Left kidney (tissue), 2 donors: ENCODE measurements around the gene UNC5C. TPM values are rescaled to one million over a fixed set of nuclear protein-coding genes. Genes with fewer than 3 reads are reported as not detected.

Source experiments
- DNase-seq: peaks from one replicate; pipeline ENCODE4 v3.0.0-alpha.2; 2013
- polyA plus RNA-seq: library from polyadenylated mRNA; unstranded; fragments of 120-200 nt; gene quantifications from one replicate; pipeline ENCODE4 v1.2.1, GENCODE V29; 2013; ENCODE audit not compliant: insufficient read length

The UNC5C gene
- polyA plus RNA-seq, 1 donor = 44.7 TPM

- DNase-seq = no peak
These were observed 150.6 kb downstream of the UNC5C start for GRCh38 chr4:95398217-95398616.

DNA sequence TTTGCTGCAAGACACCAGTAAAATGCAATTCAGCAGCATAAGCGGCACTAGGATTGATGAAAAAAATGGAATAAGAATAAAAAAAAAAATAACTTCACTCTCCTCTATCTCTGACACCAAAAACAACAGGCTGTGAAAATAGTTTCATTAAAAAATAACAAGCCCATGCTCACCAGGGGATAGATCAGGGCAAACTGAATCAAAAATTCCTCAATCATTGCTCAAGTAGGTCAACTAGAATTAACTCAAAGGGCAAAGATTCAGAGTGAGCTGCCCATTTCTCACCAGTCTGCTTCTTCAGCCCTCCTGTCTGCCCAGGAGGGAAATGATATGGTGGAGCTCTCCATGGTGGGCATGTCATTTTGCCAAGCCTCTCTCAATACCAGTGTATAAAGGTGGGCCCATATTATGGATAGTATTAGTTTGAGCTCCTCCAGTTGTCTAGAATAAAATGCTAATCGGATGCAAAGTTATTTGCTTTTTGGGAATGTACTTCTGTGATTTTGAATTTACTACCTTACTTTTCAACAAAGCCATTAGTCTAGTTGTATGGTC, 153.9 kb downstream of the UNC5C start:
- no peak for DNase-seq

DNA sequence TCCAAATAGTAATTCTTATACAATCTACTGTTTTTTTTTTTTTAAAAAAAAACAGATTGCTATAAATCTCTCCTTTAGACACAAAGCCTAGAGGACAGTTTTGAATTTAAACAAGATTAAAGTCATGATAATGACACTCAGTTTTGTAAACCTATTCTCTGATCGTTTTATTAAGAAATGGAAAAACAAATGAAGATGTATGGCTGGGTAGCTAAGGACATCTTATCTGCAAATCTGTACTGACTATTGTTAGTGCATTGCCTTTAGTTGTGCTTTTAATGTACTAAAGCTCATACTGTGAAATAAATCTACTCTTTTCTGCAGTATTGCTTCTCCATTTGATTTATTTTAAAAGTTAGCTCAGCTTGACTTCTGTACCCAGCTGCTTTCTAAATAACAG, 155.0 kb downstream of the UNC5C start:
- no peak for DNase-seq

DNA sequence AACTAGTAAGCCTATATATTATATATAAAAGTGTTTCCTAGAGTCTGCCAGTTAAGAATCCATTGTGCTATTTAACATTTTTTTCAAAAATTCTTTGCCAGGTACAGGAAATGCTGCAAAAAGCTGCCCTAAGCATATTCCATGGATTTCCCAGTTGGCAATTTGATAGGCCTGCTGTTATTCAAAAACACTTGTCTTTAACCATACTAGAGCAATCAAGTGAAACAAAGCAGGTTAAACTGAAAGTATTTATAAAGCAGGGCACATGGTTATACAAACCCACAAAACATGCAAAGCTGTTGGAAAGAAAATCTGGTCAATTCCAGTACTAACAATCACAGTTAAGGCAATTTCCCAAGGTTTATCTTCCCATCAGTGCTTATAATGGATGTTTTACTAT, 159.9 kb downstream of the UNC5C start:
- DNase-seq = peak; percentile 47

- DNase-seq = no peak
These were observed 161.1 kb downstream of the UNC5C start for GRCh38 chr4:95387719-95388118.

- DNase-seq = no peak
These were observed 162.4 kb downstream of the UNC5C start for GRCh38 chr4:95386410-95386809.

DNA sequence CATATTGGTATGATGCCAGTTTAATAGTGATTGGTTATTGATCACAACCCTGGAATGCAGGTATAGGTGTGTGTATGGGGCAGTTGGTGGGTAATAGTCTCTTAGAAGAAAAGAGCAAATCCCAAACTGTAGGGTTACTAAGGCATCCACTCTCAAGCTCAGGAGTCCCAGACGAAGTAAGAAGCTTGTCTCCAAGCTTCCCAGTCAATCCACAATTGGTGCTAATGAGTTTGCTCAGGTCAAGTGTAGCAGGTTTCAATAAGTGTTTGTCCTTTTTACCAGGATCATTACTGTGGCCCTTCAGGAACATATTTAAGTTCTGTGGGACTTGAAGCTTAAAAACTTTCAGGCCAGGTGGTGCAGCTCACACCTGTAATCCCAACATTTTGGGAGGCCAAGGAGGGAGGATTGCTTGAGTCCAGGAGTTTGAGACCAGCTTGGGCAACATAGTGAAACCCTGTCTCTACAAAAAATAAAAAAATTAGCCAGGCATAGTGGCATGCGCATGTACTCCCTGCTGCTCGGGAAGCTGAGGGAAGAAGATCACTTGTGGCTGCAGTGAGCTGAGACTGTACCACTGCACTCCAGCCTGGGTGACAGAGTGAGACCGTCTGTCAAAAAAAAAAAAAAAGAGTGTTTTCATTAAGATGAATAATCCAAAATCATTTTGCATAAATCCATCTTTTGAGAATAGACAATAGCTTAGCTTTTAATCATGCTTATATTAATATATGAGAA, 166.8 kb downstream of the UNC5C start:
- DNase-seq = no peak

GRCh38 chr4:95379633-95380032, 169.1 kb downstream of the UNC5C start:
- DNase-seq = no peak

- no peak for DNase-seq
These were observed 171.3 kb downstream of the UNC5C start for GRCh38 chr4:95377366-95377900.

GRCh38 chr4:95371476-95372224, 177.1 kb downstream of the UNC5C start:
- DNase-seq = no peak

DNA sequence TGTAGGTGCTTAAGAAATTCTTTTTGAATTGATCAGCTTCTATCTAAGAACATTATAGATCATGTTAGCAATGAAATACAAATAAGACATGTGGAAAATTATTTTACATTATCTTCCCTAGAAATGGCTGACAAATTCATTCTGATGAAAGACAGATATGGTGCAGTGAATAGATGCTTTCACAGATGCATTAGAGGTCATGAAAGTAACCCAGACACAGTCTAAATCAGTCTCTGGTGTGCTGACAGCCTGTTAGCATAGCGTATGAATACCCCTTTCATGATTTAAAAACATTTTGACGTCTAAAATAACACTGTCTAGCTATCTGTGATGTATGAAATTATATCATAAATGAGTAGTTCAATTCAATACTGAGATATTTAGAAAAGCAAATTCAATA, 180.9 kb downstream of the UNC5C start:
- DNase-seq = no peak

- DNase-seq = no peak
These were observed 184.8 kb downstream of the UNC5C start for GRCh38 chr4:95363966-95364365.

DNA sequence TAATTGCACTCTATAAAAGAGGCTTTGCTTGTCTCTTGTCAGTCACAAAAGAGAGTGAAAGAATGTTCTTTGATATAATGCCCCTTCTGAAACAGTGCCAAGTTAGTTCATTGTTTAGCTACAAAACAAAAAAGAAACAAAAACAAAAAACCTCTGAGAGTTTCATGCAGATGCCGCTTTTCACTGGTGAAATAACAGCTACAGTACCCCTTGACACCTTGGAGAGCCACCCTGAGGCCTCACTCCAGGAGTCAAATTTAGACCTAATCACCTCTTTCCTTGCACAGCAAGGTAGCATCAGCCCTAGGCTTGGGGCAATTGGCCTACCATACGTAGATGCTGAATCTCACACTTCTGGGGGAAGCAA, 185.2 kb downstream of the UNC5C start:
- no peak for DNase-seq

DNA sequence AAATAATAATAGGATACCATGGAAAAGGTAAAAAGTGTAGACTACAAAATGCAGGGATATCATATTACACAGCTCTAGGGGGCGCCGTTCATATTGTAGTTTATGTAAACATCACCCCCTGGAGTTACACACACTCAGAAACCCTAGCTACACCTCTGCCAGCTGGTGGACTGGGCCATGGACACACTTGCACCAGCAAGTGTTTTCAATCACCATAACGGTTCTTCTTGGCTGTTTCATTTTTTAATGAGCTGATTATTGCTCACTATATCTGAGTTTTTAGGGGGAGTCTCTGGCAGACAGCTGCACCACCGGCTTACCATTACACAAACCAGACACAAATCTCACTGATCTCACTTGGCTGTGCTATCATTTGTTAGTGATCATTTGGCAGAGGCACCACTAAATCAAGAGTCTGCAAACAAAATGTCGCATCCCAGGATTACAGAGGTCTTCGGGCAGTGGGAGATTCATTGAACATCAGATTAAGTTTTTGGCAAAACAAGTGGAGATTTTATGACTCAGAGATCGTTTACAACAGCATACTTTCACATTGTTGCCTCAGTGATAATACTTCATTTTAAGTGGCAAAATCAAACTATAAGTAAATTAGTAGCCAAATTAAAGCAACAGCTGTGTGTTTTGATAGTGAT, 185.7 kb downstream of the UNC5C start:
- peak; percentile 55 for DNase-seq

DNA sequence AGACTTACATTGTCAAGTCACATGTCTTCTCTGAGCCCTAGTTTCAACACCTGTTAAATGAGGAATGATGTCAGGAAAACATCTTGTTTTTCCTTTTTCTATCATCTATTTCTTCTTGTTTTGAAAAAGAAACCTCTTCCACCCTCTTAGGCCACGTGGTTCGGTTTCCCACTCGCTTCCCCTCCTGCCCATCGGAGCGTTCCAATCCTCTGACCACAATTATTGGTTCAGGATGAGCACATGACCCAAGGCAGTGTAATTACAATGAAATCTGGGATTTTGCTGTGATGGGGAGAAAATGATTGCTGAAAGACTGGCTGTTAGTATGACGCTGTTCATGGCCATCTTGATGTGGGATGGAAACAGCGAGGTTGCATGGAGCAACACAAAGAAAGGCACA, 186.7 kb downstream of the UNC5C start:
- no peak for DNase-seq

DNA sequence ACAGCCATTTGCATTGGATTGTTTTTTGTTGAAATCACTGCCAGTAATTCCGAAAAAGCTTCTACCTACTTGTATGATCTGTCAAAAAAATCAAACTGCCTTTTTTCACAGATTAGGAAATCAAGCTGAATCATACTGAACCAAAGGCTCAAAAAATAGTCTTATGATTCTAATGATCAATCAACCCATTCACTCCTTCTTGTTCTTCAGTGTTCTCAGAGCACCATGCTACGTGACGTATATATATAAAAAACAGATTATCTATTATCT, 187.1 kb downstream of the UNC5C start:
- DNase-seq = no peak

DNA sequence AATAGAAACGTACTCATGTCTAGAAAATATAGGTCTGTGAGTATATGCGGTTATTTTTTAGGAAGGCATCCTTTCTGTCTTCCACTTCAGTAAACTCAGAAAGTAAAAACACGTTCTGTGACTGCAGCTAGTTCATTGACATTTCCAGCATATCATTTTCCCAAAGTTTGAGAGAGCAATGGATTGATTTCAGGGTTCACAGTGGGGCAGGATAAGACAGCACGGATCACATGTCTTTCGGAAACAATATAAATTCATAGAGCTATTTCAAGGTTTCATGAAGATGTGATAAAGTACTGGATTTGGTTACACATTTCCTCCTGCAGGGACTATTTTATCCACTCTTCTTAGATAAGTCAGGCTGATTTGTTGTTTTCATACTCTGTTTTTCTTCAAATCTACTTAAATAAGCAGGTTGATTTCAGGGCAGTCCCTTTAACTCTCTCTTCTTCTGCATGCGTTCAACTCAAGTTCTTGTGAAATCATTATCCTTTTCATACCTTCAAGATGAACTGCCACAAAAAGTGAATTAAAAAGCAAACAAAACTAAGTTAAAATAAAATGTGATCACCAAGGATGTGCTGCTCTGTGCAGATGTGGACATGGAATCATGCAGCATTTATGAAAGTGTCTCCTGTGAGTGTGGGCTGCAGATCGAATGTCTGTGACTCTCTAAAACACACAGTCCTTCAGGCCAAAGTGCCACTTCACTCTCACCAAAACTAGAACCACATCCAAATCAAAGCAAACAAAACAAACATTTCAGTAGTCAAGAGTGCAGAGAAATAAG, 187.7 kb downstream of the UNC5C start:
- no peak for DNase-seq

DNA sequence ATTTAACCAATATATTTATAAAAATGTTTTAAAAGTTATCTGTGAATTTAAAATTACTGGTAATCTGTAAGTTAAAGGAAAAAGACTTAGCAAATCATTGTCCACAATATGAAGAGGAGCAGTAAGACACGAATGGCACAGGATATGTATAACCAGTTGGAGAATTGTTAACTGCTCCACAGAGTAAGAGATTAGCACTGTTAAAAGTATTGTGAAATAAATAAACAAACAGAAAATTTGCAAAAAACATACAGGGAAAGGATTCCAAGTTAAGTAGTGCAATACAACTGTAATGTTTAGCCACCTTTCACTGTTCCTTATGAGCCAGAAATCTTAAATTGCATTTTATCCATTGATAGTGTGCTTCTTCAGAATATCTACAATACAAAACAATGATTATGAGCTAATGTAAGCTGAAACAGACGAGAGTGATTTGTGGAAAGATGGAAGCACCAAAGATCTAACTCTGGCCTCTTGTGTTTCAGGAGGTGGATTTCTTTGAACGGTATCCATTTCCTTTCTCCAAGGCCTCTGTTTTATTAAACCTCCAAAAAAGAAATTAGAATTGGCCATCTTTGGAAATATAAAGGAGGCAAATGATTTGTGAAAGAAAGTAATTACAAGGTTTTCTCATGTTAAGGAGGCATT, 188.4 kb downstream of the UNC5C start:
- DNase-seq = no peak

- DNase-seq = no peak
These were observed 190.4 kb downstream of the UNC5C start for GRCh38 chr4:95358421-95358820.

DNA sequence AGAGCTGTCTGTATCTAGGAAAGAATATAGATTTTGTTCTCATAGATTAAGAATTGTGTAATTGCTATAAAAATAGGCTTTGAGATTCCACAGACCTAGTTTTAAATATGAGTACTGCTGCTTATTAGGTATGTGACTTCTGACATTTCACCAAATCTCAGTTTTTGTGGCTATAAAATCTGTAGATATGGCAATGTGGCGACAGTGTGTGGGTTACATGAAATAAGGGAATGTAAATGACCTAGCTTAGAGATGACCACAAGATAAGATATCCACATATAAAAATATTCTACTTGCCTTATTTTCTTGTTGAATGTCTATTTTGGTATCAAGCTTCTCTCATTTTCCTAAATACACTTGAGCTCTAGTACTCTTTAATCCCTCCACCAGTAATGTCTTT, 193.8 kb downstream of the UNC5C start:
- DNase-seq = no peak

DNA sequence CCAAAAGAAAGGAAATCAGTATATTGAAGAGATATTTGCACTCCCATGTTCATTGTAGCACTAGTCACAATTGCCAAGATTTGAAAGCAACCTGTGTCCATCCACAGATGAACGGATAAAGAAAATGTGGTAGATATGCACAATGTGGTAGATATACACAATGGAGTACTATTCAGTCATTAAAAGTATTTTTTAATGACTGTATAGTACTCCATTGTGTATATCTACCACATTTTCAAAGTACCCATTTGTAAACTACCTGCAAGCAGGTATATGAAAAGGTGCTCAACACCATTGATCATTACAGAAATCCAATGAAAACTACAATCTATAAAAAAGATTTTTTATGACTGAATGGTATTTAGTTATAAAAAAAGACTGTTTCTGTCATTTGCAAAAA, 200.4 kb downstream of the UNC5C start:
- no peak for DNase-seq

- DNase-seq = no peak
These were observed 205.5 kb downstream of the UNC5C start for GRCh38 chr4:95343235-95343634.
